ENCODE results near the gene MAP3K2.

GRCh38 chr2:127419112-127419430, 31.3 kb upstream of the MAP3K2 start:
- TF ChIP-seq CTCF (IDR thresholded peaks at IDR 0.05): no peak
- no peak for TF ChIP-seq POLR2A (IDR thresholded peaks at IDR 0.05)

All from esophagus squamous epithelium (tissue), 4 donors.